Stimulated activated CD8-positive, alpha-beta memory T cell treated with anti-CD3 and anti-CD28 coated beads, Interleukin-7, amount 100 ng/mL, for 24 hours (primary cell): ENCODE measurements around the gene MBNL1.

Source experiments
- DNase-seq: peaks from one replicate; pipeline ENCODE4 v3.0.0-alpha.2; 2020; ENCODE audit warnings: low read depth

The MBNL1 gene

DNA sequence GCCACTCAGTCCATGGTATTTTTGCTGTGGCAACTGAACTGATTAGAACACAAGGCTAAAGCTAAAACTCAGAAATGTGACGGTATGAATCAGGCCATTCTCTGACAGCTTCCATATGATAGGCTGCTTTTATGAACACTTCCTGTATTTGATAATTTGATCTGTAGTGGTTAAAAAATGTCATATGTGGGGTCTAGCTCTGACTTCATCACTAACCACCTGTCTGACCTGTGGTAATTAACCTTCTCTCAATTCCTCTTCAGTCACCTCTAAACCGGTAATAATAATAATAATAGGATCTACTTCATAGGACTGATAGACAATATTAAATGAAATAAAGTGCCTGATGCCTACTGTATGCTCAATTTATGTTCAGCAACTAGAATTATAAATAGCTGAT lies 223.2 kb downstream of the MBNL1 start:
- no peak for DNase-seq

- no peak for DNase-seq
Observed at GRCh38 chr3:152496286-152496685, 227.6 kb downstream of the MBNL1 start.

DNA sequence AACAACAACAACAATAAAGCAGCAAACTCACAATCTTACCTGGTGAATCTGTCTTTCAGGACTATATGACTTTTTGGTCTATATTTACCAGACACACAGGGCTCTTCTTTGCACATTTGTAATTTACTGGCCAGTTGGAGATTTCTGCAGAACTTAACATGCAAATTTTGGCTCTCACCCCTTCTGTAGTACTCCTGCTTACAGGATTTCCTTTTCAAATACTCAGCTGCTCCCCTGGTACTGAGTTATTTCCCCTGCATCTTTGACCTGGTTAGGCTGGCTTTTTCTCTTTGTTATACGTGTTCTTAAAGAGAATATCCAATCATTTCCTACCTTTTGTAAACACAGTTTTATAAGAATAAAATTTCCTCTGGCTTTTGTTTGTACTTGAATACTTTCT lies 228.0 kb downstream of the MBNL1 start:
- DNase-seq = no peak

GRCh38 chr3:152497457-152497856 lies 228.7 kb downstream of the MBNL1 start:
- no peak for DNase-seq

DNA sequence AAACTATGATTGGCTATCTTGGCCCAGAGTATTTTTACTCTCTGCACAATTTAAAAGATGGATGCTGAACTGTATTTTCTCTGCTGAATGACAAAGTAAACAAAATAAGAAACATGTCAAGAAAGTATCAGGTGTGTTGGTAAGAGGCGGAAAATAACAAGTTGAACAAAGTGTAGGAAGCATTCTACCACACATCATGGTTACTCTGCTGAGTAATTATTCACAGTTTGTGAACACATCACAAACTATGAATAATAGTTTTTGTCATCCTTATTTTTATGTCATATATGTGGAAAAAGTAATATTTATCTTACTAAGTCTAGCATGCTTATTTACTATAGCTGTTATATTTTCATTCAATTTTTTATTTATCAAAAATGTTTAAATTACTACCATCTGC lies 229.2 kb downstream of the MBNL1 start:
- DNase-seq = no peak

- DNase-seq = no peak
Observed at GRCh38 chr3:152499791-152500385, 231.2 kb downstream of the MBNL1 start.

GRCh38 chr3:152505926-152506325 lies 237.2 kb downstream of the MBNL1 start:
- no peak for DNase-seq

DNA sequence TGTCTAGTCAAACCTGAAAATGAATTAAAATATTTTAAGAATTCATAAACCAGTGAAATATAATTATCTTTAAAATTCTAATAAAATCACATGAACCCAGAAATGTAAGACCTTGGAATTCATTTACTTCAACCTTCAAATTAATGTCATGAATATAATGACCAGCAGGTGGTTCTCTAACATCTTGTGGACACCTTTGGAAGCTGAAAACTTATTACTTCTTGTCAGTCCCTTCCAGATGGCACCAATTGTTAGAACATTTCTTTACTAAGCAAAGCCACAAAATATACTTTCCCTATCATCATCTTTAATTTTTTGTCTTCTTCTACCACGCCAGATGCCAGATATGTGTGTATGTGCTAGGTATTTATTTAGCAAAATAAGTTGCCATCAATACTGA lies 240.0 kb downstream of the MBNL1 start:
- DNase-seq = no peak

DNA sequence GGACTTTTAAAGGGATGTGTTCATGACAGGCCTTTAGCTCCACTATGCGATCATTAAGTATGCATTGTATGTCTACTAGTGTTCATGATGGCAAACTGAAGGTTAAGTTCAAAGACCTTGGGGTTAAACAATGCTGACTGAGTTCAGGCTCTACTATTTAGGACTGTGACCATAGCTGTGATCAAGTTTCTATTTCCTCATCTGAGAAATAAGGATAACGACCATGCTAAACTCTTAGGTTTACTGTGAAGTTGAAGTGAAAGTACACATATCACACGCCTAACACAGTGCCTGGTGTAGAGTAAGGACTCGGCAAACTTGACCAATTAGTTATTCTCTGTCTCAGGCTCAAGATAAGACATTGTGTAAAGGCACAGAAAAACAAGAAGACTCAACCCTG lies 243.2 kb downstream of the MBNL1 start:
- no peak for DNase-seq

DNA sequence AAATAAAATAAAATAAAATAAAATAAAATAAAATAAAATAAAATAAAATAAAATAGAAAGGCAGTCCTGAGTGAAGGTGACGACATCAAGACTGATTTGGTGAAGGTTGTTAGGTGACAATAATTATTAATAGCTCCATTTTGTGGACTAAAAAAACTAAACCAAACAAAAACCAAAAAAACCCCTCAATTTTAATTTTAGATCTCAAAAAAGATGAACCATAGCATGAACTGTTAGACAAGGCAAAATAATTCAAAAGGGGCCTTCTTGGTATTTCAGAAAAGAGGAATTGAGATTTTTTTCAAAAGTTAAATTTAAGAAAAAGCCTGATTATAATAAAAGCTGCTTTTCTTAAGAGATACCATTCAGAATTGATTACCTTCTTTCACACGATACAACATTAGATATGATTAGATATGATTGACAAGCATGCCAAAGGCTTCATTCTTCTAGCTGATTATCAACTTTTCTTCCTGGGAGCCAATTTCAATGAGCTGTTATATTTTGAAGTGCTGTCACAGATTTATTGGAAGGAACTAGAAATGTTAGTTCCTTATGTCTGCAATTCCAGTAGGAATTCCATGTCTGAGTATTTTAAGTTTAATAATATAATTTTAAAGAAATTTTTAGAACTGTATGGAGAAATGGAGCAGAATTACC lies 244.7 kb downstream of the MBNL1 start:
- DNase-seq = no peak
